PFSK-1 (cell line): ENCODE measurements around the gene USP48.

Experiments
- POLR2AphosphoS5 ChIP-seq: IDR thresholded peaks from 2 replicates; pipeline ENCODE4 v1.6.1; 2012; ENCODE audit warnings: low read depth, mild to moderate bottlenecking, control low read depth, low read length, moderate library complexity
- TAF1 ChIP-seq: IDR thresholded peaks from 2 replicates; pipeline ENCODE4 v1.6.1; 2012; ENCODE audit warnings: low read length, control low read depth, borderline replicate concordance; ENCODE audit not compliant: insufficient read depth

GRCh38 chr1:21655748-21656147 lies 127.2 kb downstream of the USP48 start:
- TF ChIP-seq TAF1: no peak
- TF ChIP-seq POLR2AphosphoS5: no peak
